ENCODE measurements around the gene VASN. TPM values are rescaled to one million over a fixed set of nuclear protein-coding genes. Genes with fewer than 3 reads are reported as not detected.
A peak's percentile ranks its signal among the peaks of the same experiment; 100 is the strongest.

Gene VASN
- total RNA-seq, 8 experiments from 2014 or later = 0.33 to 55.0 (median 4.3) TPM

- Histone ChIP-seq H3K4me3 (peak overlapping the region; percentile 42 to 57 (median 46)), H3K27ac (no peak overlapping the region), H3K4me1 (replicated peaks in 1 of 2) (peaks cover 28 to 40% of the 10 kb centered on the region in 2 donors)
- in situ Hi-C loops (cut with MboI; ENCODE audit: low pct_unique_long_range_greater_than_20kb in 2 of 9, low sequenced_read_pairs in 9 of 9, unreplicated experiment in 9 of 9) = no loop called here
- WGBS, 10 experiments = 0% methylated on average over 3 of the region's 43 CpGs; no CpG with 5 or more reads in 9 of the 10 experiments
- peak; percentile 1 to 51 (median 38) for ATAC-seq (replicated peaks in 6 of 8)
Observed at GRCh38 chr16:4372001-4372577, 441 bp downstream of the VASN start.

- Histone ChIP-seq H3K27ac (no peak overlapping the region), H3K4me3 (peak overlapping the region in 3 of 5 donors; percentile 42 to 57 (median 46)), H3K4me1 (replicated peaks in 1 of 2) (peaks cover 28 to 41% of the 10 kb centered on the region in 2 donors)
- 0 to 100% (median 70%) methylated on average over 1 to 3 of the region's 10 CpGs; no CpG with 5 or more reads in 7 of the 10 experiments for WGBS, 10 experiments
- in situ Hi-C loops (cut with MboI; ENCODE audit: low pct_unique_long_range_greater_than_20kb in 2 of 9, low sequenced_read_pairs in 9 of 9, unreplicated experiment in 9 of 9) = no loop called here
- peak in 3 of 8 experiments; percentile 6 to 42 (median 6) for ATAC-seq (replicated peaks in 6 of 8)
Observed at GRCh38 chr16:4372578-4373355, 1.1 kb downstream of the VASN start.

- peak in 5 of 8 experiments; percentile 16 to 42 (median 19) for ATAC-seq (replicated peaks in 6 of 8)
- Histone ChIP-seq H3K27ac (peak overlapping the region in 1 of 2 donors; percentile 39), H3K4me3 (peak overlapping the region in 1 of 5 donors; percentile 42), H3K4me1 (replicated peaks in 1 of 2) (peaks cover 28 to 47% of the 10 kb centered on the region in 2 donors)
- in situ Hi-C loops (cut with MboI; ENCODE audit: low pct_unique_long_range_greater_than_20kb in 2 of 9, low sequenced_read_pairs in 9 of 9, unreplicated experiment in 9 of 9) = no loop called here
- no CpG with 5 or more reads among the region's 9 CpGs for WGBS, 10 experiments
Observed at GRCh38 chr16:4373356-4373908, 1.8 kb downstream of the VASN start.

GRCh38 chr16:4373909-4374742 is 2.5 kb downstream of the VASN start:
- in situ Hi-C loops (cut with MboI; ENCODE audit: low pct_unique_long_range_greater_than_20kb in 2 of 9, low sequenced_read_pairs in 9 of 9, unreplicated experiment in 9 of 9) = no loop called here
- peaks cover 28 to 48% of the 10 kb centered on the region in 2 donors for H3K4me1 ChIP-seq (replicated peaks in 1 of 2)

DNA sequence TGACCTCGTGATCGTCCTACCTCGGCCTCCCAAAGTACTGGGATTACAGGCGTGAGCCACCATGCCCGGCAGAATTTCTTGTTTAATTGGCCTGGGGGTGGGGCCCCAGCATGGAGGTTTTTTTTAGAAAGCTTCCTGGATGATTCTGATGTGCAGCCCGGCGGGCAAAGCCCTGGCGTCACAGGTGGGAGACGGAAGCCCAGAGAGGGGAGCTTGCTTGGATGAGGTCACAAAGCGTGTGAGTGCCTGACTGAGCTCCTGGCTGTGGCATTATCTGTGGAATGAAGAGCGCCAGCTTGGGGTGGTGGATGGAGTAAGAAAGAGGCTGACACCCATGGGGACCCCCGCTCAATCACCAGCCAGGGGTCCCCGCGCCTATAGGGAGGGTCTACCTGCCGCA is 4.1 kb downstream of the VASN start:
- no peak overlapping the region for H3K27ac ChIP-seq
- no peak for ATAC-seq (replicated peaks in 6 of 8)
- peaks cover 28 to 48% of the 10 kb centered on the region in 2 donors for H3K4me1 ChIP-seq (replicated peaks in 1 of 2)
- 19 to 90% (median 74%) methylated on average over 3 to 9 of the region's 15 CpGs; no CpG with 5 or more reads in 4 of the 10 experiments for WGBS, 10 experiments
- H3K4me3 ChIP-seq = no peak overlapping the region
- in situ Hi-C loops (cut with MboI; ENCODE audit: low pct_unique_long_range_greater_than_20kb in 2 of 9, low sequenced_read_pairs in 9 of 9, unreplicated experiment in 9 of 9) = no loop called here

More at GRCh38 chr16:4373909-4374742, 2.5 kb downstream of the VASN start:
- ATAC-seq (replicated peaks in 6 of 8) = peak; percentile 1 to 61 (median 48)
- H3K27ac ChIP-seq = peak overlapping the region in 1 of 2 donors; percentile 39
- H3K4me3 ChIP-seq = peak overlapping the region in 1 of 5 donors; percentile 6
- 0 to 12% methylated on average over 1 to 5 of the region's 30 CpGs; no CpG with 5 or more reads in 8 of the 10 experiments for WGBS, 10 experiments

DNA sequence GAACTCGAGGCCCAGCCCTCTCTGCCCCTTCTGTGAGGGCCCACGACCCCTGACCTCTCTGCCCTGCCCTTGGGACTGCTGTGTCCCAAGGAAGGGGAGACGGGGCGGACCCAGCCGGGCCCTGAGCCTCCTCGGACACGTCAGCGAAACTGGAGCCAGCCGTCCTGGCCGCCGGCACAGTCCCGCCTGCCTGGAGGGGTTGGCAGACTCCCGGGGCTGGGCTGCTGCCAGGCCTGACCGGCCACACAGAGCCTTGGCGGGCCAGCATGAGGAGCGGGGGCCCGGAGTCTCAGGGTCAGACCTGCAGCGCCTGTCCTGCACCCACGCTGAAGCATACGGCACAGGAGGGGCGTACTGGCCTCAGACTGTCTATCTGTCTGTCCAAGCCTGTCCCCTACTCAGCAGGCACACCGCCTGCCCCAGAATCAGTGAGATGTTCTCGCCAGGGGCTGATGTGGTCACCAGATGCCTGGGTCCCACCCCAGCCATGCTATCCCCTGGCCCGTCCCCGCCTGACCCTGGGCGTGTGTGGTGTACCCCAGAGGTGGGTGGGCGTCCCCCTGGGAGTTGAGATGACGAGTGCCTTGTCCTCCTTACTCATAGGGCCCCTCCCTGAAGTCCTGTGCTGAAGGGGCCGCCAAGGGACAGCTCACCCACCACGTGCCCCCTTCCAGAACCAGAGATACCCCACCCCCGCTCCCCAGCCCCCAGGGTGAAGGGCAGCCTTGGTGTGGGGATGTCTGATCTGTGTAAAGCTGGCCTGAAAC is 4.7 kb downstream of the VASN start:
- in situ Hi-C loops (cut with MboI; ENCODE audit: low pct_unique_long_range_greater_than_20kb in 2 of 9, low sequenced_read_pairs in 9 of 9, unreplicated experiment in 9 of 9) = no loop called here
- 0 to 60% methylated on average over 1 to 13 of the region's 31 CpGs; no CpG with 5 or more reads in 8 of the 10 experiments for WGBS, 10 experiments
- H3K4me3 ChIP-seq = no peak overlapping the region
- no peak overlapping the region for H3K27ac ChIP-seq
- peak in 3 of 8 experiments; percentile 3 to 16 (median 7) for ATAC-seq (replicated peaks in 6 of 8)
- H3K4me1 ChIP-seq (replicated peaks in 1 of 2) = peaks cover 27 to 42% of the 10 kb centered on the region in 2 donors

- in situ Hi-C loops (cut with MboI; ENCODE audit: low pct_unique_long_range_greater_than_20kb in 2 of 9, low sequenced_read_pairs in 9 of 9, unreplicated experiment in 9 of 9) = no loop called here
- H3K4me3 ChIP-seq = no peak overlapping the region
- no peak overlapping the region for H3K27ac ChIP-seq
- ATAC-seq (replicated peaks in 6 of 8) = no peak
- H3K4me1 ChIP-seq (replicated peaks in 1 of 2) = peaks cover 25 to 40% of the 10 kb centered on the region in 2 donors
- WGBS, 10 experiments = 70 to 84% (median 81%) methylated on average over 2 to 7 of the region's 27 CpGs; no CpG with 5 or more reads in 7 of the 10 experiments
Observed at GRCh38 chr16:4376893-4377572, 5.4 kb downstream of the VASN start.

- H3K4me1 ChIP-seq (replicated peaks in 1 of 2) = peaks cover 20 to 34% of the 10 kb centered on the region in 2 donors
- peak overlapping the region in 1 of 2 donors; percentile 25 for H3K27ac ChIP-seq
- 56 to 76% (median 67%) methylated on average over 1 to 6 of the region's 12 CpGs; no CpG with 5 or more reads in 6 of the 10 experiments for WGBS, 10 experiments
- ATAC-seq (replicated peaks in 6 of 8) = no peak
- no peak overlapping the region for H3K4me3 ChIP-seq
- in situ Hi-C loops (cut with MboI; ENCODE audit: low pct_unique_long_range_greater_than_20kb in 2 of 9, low sequenced_read_pairs in 9 of 9, unreplicated experiment in 9 of 9) = no loop called here
Observed at GRCh38 chr16:4377573-4378154, 6.0 kb downstream of the VASN start.

GRCh38 chr16:4378161-4378666 is 6.6 kb downstream of the VASN start:
- Histone ChIP-seq H3K4me3 (no peak overlapping the region), H3K27ac (peak overlapping the region in 1 of 2 donors; percentile 25), H3K4me1 (replicated peaks in 1 of 2) (peaks cover 15 to 28% of the 10 kb centered on the region in 2 donors)
- peak in 3 of 8 experiments; percentile 31 to 34 (median 31) for ATAC-seq (replicated peaks in 6 of 8)
- 0 to 81% (median 80%) methylated on average over 1 to 4 of the region's 15 CpGs; no CpG with 5 or more reads in 6 of the 10 experiments for WGBS, 10 experiments
- in situ Hi-C loops (cut with MboI; ENCODE audit: low pct_unique_long_range_greater_than_20kb in 2 of 9, low sequenced_read_pairs in 9 of 9, unreplicated experiment in 9 of 9) = no loop called here

DNA sequence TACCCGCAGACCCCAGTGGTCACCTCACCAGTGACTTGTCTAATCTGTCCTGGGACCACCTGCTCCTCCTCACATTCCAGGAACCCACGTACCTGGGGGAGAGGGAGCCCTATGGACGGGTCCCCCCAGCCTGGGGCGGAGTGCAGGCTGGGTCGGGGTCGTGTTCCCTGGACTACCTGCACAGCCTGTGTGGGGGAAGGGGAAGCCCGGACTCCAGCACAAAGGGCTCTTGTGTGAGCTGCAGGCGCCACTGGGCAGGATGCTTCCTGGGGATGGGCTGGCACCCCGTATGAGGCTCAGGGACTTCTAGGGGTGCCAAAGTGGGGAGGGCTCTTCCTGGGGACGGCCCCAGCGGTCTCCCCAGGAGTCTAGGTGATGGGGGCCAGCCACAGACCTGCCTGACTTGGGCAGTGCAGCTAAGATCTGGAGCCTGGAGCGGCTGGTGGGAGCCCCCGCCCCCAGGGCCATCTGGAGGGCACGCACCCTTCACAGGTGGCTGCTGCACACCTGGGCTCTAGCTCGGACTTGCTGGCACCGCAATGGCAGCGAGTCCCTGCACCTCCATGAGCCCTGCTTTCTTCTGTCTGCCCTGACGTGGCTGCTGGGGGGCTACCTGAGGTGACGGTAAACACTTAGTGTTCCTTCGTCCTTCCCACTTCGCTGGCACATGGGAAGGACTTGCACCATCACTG is 7.5 kb downstream of the VASN start:
- no peak overlapping the region for H3K27ac ChIP-seq
- 40 to 100% (median 80%) methylated on average over 1 to 4 of the region's 21 CpGs; no CpG with 5 or more reads in 7 of the 10 experiments for WGBS, 10 experiments
- H3K4me1 ChIP-seq (replicated peaks in 1 of 2) = peaks cover 6 to 19% of the 10 kb centered on the region in 2 donors
- H3K4me3 ChIP-seq = no peak overlapping the region
- ATAC-seq (replicated peaks in 6 of 8) = no peak
- in situ Hi-C loops (cut with MboI; ENCODE audit: low pct_unique_long_range_greater_than_20kb in 2 of 9, low sequenced_read_pairs in 9 of 9, unreplicated experiment in 9 of 9) = no loop called here

Measured in motor neuron (in vitro differentiated cells).